ENCODE results near the gene TYRP1.

Gene TYRP1

DNA sequence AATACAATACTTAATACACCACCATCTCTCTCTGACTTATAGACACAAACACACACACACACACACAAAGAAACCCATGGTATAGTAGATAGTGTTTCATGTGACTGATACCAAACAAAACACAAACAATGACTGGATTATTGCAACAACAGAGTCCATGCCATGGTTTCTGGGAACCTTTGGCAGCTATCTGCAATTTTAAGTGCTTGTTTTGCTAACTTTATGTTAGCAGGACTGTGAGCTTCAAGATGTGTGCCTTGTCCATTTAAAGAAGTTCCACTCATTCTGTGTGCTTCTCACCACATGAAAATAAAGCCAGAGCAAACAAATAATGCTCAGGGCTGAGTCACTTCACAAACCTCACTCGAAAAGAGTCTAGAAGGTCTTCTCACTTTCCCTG lies 66.6 kb downstream of the TYRP1 start:
- Histone ChIP-seq H3K4me1 (ENCODE audit: insufficient read depth, low read length, poor library complexity, severe bottlenecking) (no peaks in the 10 kb centered on the region), H3K27me3 (ENCODE audit: insufficient read depth, low read length, poor library complexity, severe bottlenecking) (no peaks in the 10 kb centered on the region), H3K4me3 (ENCODE audit: low read length, poor library complexity, severe bottlenecking) (no peak overlapping the region), H3K9me3 (ENCODE audit: insufficient read depth, low read depth, low read length) (no peaks in the 10 kb centered on the region), H3K9me2 (replicated peaks; ENCODE audit: low read depth, low read length) (no peaks in the 10 kb centered on the region), H3K79me2 (ENCODE audit: insufficient read depth, low read length) (no peaks in the 10 kb centered on the region), H3K4me2 (ENCODE audit: low read depth, low read length, poor library complexity, severe bottlenecking) (no peak overlapping the region), H2AFZ (ENCODE audit: low read length) (no peak overlapping the region), H3K9ac (ENCODE audit: low read depth, low read length, poor library complexity, severe bottlenecking) (no peak overlapping the region), H3K36me3 (ENCODE audit: insufficient read depth, low read length) (no peaks in the 10 kb centered on the region), H4K20me1 (ENCODE audit: insufficient read depth, low read length, poor library complexity, severe bottlenecking) (no peaks in the 10 kb centered on the region), H3F3A (ENCODE audit: low read depth) (no peaks in the 10 kb centered on the region)
- TF ChIP-seq CTCF (conservative IDR thresholded peaks at IDR 0.05; ENCODE audit: low read length) (no peak), EZH2phosphoT487 (IDR thresholded peaks at IDR 0.05; ENCODE audit: borderline replicate concordance) (no peak)

Data from Loucy (cell line).